Nephron progenitor cell (in vitro differentiated cells): ENCODE results near the gene SLC15A4.

Source experiments
- DNase-seq: peaks from one replicate; pipeline ENCODE4 v3.0.0; 2021
- H3K27ac Mint-ChIP-seq: 2 replicates; pipeline ENCODE4 v1.8.0; 2021; ENCODE audit warnings: mild to moderate bottlenecking, moderate library complexity, mixed read lengths
- H3K27me3 Mint-ChIP-seq: 2 replicates; pipeline ENCODE4 v1.8.0; 2021; ENCODE audit warnings: mild to moderate bottlenecking, low read depth, mixed read lengths; ENCODE audit not compliant: poor library complexity
- H3K36me3 Mint-ChIP-seq: 2 replicates; pipeline ENCODE4 v1.8.0; 2021; ENCODE audit warnings: low read depth, mixed read lengths
- H3K4me1 Mint-ChIP-seq: 2 replicates; pipeline ENCODE4 v1.8.0; 2021; ENCODE audit warnings: mixed read lengths
- H3K4me3 Mint-ChIP-seq: 2 replicates; pipeline ENCODE4 v1.8.0; 2021; ENCODE audit warnings: mild to moderate bottlenecking, moderate library complexity, mixed read lengths
- H3K9me3 Mint-ChIP-seq: 2 replicates; pipeline ENCODE4 v1.8.0; 2021; ENCODE audit warnings: mild to moderate bottlenecking, moderate library complexity, mixed read lengths
- TF ChIP-seq, protein P1 (sequence below): fragments of 200-600 bp; sonication (generic); IDR thresholded peaks from 2 replicates; pipeline ENCODE4 v1.5.0; 2021; ENCODE audit warnings: antibody characterized with exemption

The SLC15A4 gene

DNA sequence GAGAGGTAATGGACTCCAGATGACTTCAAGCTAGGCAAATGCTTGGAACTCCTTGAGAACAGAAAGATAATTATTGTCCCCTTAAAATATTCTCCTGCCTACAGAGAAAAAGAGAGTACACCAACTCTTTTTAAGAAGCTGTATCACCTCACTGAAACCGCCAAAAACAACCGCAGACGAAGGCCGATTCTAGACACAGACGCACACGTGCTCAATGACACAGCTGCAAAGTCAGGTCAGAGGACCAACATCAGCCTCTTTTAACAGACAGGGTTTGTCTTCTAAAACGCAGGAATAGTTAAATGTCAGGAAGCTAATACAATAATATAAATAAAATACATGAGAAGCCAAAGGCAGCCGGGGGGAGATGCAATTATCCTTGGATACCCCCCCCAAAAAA is 19.0 kb downstream of the SLC15A4 start:
- no peak for DNase-seq
- TF ChIP-seq, protein P1, sequence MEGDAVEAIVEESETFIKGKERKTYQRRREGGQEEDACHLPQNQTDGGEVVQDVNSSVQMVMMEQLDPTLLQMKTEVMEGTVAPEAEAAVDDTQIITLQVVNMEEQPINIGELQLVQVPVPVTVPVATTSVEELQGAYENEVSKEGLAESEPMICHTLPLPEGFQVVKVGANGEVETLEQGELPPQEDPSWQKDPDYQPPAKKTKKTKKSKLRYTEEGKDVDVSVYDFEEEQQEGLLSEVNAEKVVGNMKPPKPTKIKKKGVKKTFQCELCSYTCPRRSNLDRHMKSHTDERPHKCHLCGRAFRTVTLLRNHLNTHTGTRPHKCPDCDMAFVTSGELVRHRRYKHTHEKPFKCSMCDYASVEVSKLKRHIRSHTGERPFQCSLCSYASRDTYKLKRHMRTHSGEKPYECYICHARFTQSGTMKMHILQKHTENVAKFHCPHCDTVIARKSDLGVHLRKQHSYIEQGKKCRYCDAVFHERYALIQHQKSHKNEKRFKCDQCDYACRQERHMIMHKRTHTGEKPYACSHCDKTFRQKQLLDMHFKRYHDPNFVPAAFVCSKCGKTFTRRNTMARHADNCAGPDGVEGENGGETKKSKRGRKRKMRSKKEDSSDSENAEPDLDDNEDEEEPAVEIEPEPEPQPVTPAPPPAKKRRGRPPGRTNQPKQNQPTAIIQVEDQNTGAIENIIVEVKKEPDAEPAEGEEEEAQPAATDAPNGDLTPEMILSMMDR = no peak
- peaks cover 25% of the 10 kb centered on the region for H3K9me3 Mint-ChIP-seq
- no peak overlapping the region for H3K27ac Mint-ChIP-seq
- no peaks in the 10 kb centered on the region for H3K27me3 Mint-ChIP-seq
- H3K36me3 Mint-ChIP-seq = peaks cover 79% of the 10 kb centered on the region
- no peak overlapping the region for H3K4me3 Mint-ChIP-seq
- H3K4me1 Mint-ChIP-seq = peaks cover 32% of the 10 kb centered on the region

DNA sequence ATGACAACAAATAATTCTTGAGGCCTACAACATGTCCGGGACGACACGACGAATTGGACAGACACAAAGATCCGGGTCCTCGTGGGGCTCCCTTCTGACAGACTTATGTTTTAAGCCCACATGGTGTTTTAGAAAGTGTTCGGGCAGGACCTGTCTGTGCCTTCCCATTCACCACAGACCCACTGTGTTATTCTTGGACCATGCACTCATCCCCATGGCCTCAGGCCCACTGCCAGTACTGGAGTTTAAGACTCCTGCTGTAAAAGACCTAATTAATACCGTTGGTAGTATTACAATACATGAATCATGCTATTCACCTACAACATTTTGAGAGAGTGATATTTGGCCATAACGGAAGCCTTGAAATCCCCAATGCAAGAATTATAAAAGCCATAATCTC is 20.0 kb downstream of the SLC15A4 start:
- TF ChIP-seq, protein P1 = no peak
- H3K4me3 Mint-ChIP-seq = no peak overlapping the region
- DNase-seq = no peak
- H3K27me3 Mint-ChIP-seq = no peaks in the 10 kb centered on the region
- no peak overlapping the region for H3K27ac Mint-ChIP-seq
- H3K36me3 Mint-ChIP-seq = peaks cover 89% of the 10 kb centered on the region
- H3K9me3 Mint-ChIP-seq = peaks cover 25% of the 10 kb centered on the region
- H3K4me1 Mint-ChIP-seq = peaks cover 42% of the 10 kb centered on the region

DNA sequence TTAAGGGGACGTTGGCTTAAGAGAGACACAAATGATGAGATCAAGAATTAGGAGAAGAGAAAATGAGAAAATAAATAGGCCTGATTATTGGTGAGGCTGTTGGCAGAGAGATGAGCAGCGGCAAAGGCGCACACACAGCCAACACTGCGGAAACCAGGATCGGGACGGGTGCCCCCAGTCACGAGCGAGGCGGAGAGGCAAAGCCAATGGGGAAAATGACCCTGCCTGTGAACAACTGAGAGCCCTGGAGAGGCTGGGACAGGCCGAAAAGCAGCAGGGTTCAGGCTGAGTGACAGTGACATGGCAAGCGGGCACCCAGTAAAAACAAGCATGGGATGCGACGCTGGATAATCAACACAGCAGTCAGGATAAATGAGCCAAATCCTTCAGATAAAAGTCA is 21.0 kb downstream of the SLC15A4 start:
- DNase-seq = no peak
- H3K36me3 Mint-ChIP-seq = peaks cover 92% of the 10 kb centered on the region
- H3K4me1 Mint-ChIP-seq = peaks cover 52% of the 10 kb centered on the region
- TF ChIP-seq, protein P1 = no peak
- H3K4me3 Mint-ChIP-seq = no peak overlapping the region
- peak overlapping the region; percentile 55 for H3K27ac Mint-ChIP-seq
- no peaks in the 10 kb centered on the region for H3K27me3 Mint-ChIP-seq
- H3K9me3 Mint-ChIP-seq = peaks cover 25% of the 10 kb centered on the region

DNA sequence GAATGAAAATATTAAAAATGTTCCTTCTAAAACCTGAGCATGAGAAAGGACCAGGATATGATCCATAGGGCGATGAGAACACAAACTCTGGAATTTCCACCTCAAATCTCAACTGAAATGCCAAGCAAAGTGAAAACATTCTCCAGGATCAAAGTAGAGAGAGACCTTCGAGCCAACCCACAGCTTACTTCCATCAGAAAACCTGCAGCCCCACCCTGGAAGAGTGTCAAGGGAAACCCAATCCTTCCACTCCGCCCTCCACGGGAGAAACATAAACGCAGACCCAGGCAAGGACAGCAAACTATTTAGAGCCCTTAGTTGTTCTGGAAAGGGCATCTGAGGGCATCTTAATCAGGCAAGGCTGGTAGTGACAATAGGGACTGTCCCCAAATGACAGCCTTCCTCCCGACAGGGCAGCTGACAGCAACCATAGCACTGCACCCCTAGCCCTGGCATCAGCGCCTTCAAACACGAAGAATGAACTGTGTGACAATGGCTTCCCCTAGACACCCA is 21.8 kb downstream of the SLC15A4 start:
- peak overlapping the region; percentile 15 for H3K27ac Mint-ChIP-seq
- no peak overlapping the region for H3K4me3 Mint-ChIP-seq
- H3K36me3 Mint-ChIP-seq = peaks cover 94% of the 10 kb centered on the region
- H3K9me3 Mint-ChIP-seq = peaks cover 25% of the 10 kb centered on the region
- TF ChIP-seq, protein P1 = no peak
- H3K27me3 Mint-ChIP-seq = no peaks in the 10 kb centered on the region
- H3K4me1 Mint-ChIP-seq = peaks cover 60% of the 10 kb centered on the region
- no peak for DNase-seq

DNA sequence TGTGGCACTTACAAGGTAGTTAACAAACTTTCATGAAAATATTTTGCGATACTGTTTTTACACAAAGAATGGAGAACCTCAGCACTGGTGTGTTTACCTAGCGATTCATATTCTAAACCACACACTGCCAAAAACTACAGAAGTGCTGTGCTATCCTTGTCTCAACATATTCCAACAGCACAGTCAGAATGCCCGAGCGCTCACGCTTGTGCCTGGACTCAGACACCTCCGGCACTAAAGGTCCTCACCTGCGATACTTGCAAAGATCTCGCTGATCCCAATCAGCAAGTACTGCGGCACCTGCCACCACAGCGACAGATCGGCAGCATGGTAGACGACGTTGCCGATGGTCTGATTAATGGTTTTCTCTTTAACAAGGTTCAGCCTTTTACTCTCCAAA is 23.2 kb downstream of the SLC15A4 start:
- DNase-seq = no peak
- TF ChIP-seq, protein P1 = no peak
- no peak overlapping the region for H3K27ac Mint-ChIP-seq
- no peaks in the 10 kb centered on the region for H3K27me3 Mint-ChIP-seq
- peaks cover 25% of the 10 kb centered on the region for H3K9me3 Mint-ChIP-seq
- no peak overlapping the region for H3K4me3 Mint-ChIP-seq
- H3K36me3 Mint-ChIP-seq = peaks cover 96% of the 10 kb centered on the region
- peaks cover 69% of the 10 kb centered on the region for H3K4me1 Mint-ChIP-seq

DNA sequence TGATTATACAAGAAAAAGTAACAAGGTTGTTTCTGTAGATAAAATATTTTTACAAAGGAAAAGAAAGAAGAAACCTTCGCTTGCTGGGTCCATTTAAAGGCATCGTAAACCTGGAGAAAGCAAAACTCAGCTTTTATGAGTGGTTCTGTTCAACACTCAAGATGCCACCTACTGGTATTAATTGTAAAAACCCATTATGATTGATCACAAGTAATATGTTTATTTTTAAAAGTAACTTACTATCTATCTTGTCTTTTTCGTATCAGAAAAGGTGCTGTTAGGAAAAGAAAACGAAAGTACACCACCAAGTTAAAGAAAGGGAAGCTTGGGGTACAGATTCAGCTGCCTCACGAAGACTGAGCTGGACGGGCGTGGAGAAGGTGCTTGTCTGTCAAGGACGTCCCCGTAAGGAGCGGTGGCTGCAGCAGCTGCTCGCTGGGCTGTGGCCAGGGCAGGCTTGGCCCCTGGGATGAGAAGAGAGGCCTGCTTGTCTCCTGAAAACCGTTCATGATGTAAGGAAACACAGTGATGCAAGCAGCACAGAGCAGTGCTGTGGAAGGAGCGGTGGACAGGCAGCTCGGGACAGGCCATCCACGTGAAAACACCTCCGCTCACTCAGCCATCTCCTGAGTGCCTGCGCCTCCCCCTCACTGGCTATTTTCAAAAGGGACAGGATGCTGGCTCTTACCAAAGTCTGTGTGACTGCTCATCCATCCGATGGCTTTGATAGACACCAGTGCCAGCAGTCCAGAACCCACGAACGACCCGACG is 25.0 kb downstream of the SLC15A4 start:
- H3K27ac Mint-ChIP-seq = peak overlapping the region; percentile 77
- DNase-seq = peak; percentile 34
- H3K9me3 Mint-ChIP-seq = peaks cover 13% of the 10 kb centered on the region
- peaks cover 88% of the 10 kb centered on the region for H3K4me1 Mint-ChIP-seq
- peak overlapping the region; percentile 14 for H3K4me3 Mint-ChIP-seq
- TF ChIP-seq, protein P1 = no peak
- H3K27me3 Mint-ChIP-seq = no peaks in the 10 kb centered on the region
- H3K36me3 Mint-ChIP-seq = peaks cover 97% of the 10 kb centered on the region
